BLaER1 treated with 17β-estradiol and CSF1 and Interleukin-3, amounts not matched to agents 10 nM and 100 nM (cell line): ENCODE results near the gene ID1.
A peak's percentile ranks its signal among the peaks of the same experiment; 100 is the strongest.
"Not testable (repeated sequence)": the region's sequence is repeated elsewhere in the genome, so short reads cannot be mapped to it uniquely, and the experiment has no call there.

Experiments
- H3K27ac ChIP-seq, 11 experiments: shearing (Covaris generic); formaldehyde crosslinking; 2 replicates each; pipeline ENCODE4 v1.8.1; 2022
- H3K27me3 ChIP-seq, 11 experiments: shearing (Covaris generic); formaldehyde crosslinking; 2 replicates each; pipeline ENCODE4 v1.8.1; 2022
- H3K36me3 ChIP-seq, 11 experiments: shearing (Covaris generic); formaldehyde crosslinking; 2 replicates each; pipeline ENCODE4 v1.8.1; 2022
- H3K4me1 ChIP-seq, 10 experiments: shearing (Covaris generic); formaldehyde crosslinking; 2 replicates each; pipeline ENCODE4 v1.8.1; 2022
- H3K4me2 ChIP-seq, 11 experiments: shearing (Covaris generic); formaldehyde crosslinking; 2 replicates each; pipeline ENCODE4 v1.8.1; 2022
- H3K4me3 ChIP-seq, 10 experiments: shearing (Covaris generic); formaldehyde crosslinking; 2 replicates each; pipeline ENCODE4 v1.8.1; 2022
- H3K9ac ChIP-seq, 11 experiments: shearing (Covaris generic); formaldehyde crosslinking; 2 replicates each; pipeline ENCODE4 v1.8.1; 2022
- H3K9me3 ChIP-seq, 11 experiments: shearing (Covaris generic); formaldehyde crosslinking; replicated peaks in 1 of 11; 2 replicates each; pipeline ENCODE4 v1.8.1; 2022
- H4K20me1 ChIP-seq, 11 experiments: shearing (Covaris generic); formaldehyde crosslinking; 2 replicates each; pipeline ENCODE4 v1.8.1; 2022
- Cebpa-rat ChIP-seq, 11 experiments: shearing (Covaris generic); IDR thresholded peaks; 2 replicates each; pipeline ENCODE4 v1.8.1; 2022

Gene ID1

DNA sequence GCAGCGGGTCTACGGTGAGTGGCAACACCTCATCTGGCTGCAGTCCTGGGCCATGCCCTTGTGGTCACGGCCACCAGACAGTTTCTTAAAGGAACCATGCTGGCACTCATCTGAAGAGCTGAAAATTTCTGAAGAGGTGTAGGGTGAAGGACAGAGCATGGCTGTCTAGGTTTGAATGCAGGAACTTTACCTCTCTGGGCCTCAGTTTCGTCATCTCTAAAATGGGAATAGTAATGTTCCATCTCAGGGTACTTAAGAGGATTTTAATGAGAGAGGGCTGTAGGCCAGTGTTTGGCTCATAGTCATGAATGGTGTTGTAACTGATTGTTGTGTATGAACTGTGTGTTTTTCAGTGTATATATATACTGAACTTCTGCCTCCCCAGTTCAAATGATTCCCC is 38.4 kb downstream of the ID1 start:
- peaks cover 8 to 15% (median 11%) of the 10 kb centered on the region in 10 experiments for H3K4me1 ChIP-seq
- no peak for TF ChIP-seq Cebpa-rat (IDR thresholded peaks at IDR 0.05)

GRCh38 chr20:31644701-31645100 is 39.6 kb downstream of the ID1 start:
- no peaks in the 10 kb centered on the region for H4K20me1 ChIP-seq
- no peaks in the 10 kb centered on the region for H3K9me3 ChIP-seq
- no peak overlapping the region for H3K27ac ChIP-seq
- no peak overlapping the region for H3K9ac ChIP-seq
- no peak for TF ChIP-seq Cebpa-rat (IDR thresholded peaks at IDR 0.05)
- no peaks in the 10 kb centered on the region for H3K27me3 ChIP-seq
- peaks cover 8 to 15% (median 11%) of the 10 kb centered on the region in 10 experiments for H3K4me1 ChIP-seq
- H3K4me2 ChIP-seq, result no peak overlapping the region
- H3K36me3 ChIP-seq, result no peaks in the 10 kb centered on the region
- no peak overlapping the region for H3K4me3 ChIP-seq

More for the DNA sequence above, 38.4 kb downstream of the ID1 start:
- 0 out of 22 replicates have a peak, but pooled peaks cover 0 to 4% (median 0%) of the 10 kb centered on the region in 11 experiments for H4K20me1 ChIP-seq
- H3K9ac ChIP-seq, result no peak overlapping the region
- no peaks in the 10 kb centered on the region for H3K9me3 ChIP-seq
- no peak overlapping the region for H3K27ac ChIP-seq
- no peaks in the 10 kb centered on the region for H3K36me3 ChIP-seq
- H3K4me3 ChIP-seq, result no peak overlapping the region
- no peaks in the 10 kb centered on the region for H3K27me3 ChIP-seq
- H3K4me2 ChIP-seq, result peak overlapping the region; percentile 30 to 76 (median 44); a peak in 17 of 22 replicates

DNA sequence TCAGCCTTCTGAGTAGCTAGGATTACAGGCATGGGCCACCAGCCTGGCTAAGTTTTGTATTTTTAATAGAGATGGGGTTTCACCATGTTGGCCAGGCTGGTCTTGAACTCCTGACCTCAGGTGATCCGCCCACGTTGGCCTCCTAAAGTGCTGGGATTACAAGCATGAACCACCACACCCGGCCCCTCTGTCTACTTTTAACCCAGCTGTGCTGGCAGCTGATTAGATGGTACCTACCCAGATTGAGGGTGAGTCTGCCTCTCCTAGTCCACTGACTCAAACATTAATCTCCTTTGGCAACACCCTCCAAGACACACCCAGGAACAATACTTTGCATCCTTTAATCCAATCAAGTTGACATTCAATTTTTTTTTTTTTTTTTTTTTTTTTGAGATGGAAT is 43.0 kb downstream of the ID1 start:
- not testable (repeated sequence) for H3K4me2 ChIP-seq, H4K20me1 ChIP-seq, H3K27me3 ChIP-seq, H3K27ac ChIP-seq, H3K9ac ChIP-seq, H3K36me3 ChIP-seq, H3K4me3 ChIP-seq, H3K9me3 ChIP-seq
- H3K4me1 ChIP-seq, result peaks cover 2 to 20% (median 15%) of the 10 kb centered on the region in 10 experiments

DNA sequence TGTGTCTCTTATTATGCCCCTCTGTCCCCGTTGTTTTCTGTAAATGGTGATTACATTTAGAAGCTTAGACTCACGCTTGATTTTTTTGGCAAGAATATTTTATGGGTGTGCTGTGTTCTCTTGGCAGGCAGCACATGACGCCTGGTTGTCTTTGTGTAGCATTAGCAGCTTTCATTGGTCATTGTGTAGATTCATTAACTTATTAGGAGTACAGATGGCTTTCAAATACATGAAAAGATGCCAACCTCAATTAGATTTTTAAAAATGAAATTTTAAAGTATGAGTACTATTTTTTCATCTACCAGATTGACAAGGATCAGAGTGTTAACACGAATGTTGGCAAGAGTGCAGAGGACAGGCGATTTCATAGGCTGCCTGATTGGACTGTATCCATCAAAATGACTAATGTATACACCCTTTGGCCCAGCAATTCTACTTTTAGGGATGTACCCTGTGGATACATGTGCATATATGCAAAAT is 47.9 kb downstream of the ID1 start:
- Histone ChIP-seq H3K27me3 (no peaks in the 10 kb centered on the region), H4K20me1 (no peaks in the 10 kb centered on the region), H3K4me2 (no peak overlapping the region), H3K9me3 (no peaks in the 10 kb centered on the region), H3K4me1 (peaks cover 0 to 13% (median 11%) of the 10 kb centered on the region in 10 experiments; a peak in 17 of 20 replicates), H3K27ac (no peak overlapping the region), H3K9ac (no peak overlapping the region), H3K36me3 (no peaks in the 10 kb centered on the region), H3K4me3 (no peak overlapping the region)
- no peak for TF ChIP-seq Cebpa-rat (IDR thresholded peaks at IDR 0.05)

GRCh38 chr20:31653561-31653960 is 48.5 kb downstream of the ID1 start:
- no peak for TF ChIP-seq Cebpa-rat (IDR thresholded peaks at IDR 0.05)
- Histone ChIP-seq H3K27ac (no peak overlapping the region), H4K20me1 (no peaks in the 10 kb centered on the region), H3K4me1 (peaks cover 0 to 13% (median 11%) of the 10 kb centered on the region in 10 experiments; a peak in 17 of 20 replicates), H3K27me3 (no peaks in the 10 kb centered on the region), H3K4me3 (no peak overlapping the region), H3K9me3 (no peaks in the 10 kb centered on the region), H3K4me2 (no peak overlapping the region), H3K9ac (no peak overlapping the region), H3K36me3 (no peaks in the 10 kb centered on the region)

GRCh38 chr20:31654534-31654933 is 49.4 kb downstream of the ID1 start:
- TF ChIP-seq Cebpa-rat (IDR thresholded peaks at IDR 0.05), result no peak
- no peak overlapping the region for H3K4me3 ChIP-seq
- H3K9ac ChIP-seq, result no peak overlapping the region

More at GRCh38 chr20:31654534-31654933, 49.4 kb downstream of the ID1 start:
- no peaks in the 10 kb centered on the region for H3K9me3 ChIP-seq
- no peaks in the 10 kb centered on the region for H3K36me3 ChIP-seq
- H3K27ac ChIP-seq, result no peak overlapping the region
- H3K27me3 ChIP-seq, result no peaks in the 10 kb centered on the region
- peaks cover 0 to 13% (median 11%) of the 10 kb centered on the region in 10 experiments; a peak in 17 of 20 replicates for H3K4me1 ChIP-seq
- H3K4me2 ChIP-seq, result no peak overlapping the region
- H4K20me1 ChIP-seq, result no peaks in the 10 kb centered on the region
